ENCODE data around the gene CCDC57.

DNA sequence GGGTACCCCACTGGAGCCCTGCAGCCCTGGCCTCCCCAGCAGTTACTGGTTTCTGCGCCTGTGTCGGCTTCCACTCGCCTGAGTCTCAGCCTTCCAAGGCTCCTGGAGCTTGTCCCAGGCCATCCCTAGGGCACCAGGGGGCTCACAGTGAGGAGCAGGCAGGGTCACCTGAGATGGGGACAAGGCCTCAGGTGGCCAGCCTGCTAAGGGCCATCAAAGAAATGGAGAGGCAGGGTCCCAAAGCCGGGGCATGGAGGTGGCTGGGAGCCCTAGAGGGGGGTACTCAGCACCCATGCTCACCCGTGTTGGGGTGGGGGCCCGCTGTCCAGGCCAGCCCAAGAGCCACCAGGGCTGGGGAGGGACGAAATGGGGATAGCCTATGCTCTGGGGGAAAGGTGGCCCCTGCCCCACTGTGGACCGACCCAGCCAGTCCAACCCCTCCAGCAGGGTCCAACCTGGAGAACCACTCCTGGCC lies 115.9 kb downstream of the CCDC57 start:
- no peak for TF ChIP-seq POLR2A (IDR thresholded peaks at IDR 0.05)
- TF ChIP-seq, protein P1, sequence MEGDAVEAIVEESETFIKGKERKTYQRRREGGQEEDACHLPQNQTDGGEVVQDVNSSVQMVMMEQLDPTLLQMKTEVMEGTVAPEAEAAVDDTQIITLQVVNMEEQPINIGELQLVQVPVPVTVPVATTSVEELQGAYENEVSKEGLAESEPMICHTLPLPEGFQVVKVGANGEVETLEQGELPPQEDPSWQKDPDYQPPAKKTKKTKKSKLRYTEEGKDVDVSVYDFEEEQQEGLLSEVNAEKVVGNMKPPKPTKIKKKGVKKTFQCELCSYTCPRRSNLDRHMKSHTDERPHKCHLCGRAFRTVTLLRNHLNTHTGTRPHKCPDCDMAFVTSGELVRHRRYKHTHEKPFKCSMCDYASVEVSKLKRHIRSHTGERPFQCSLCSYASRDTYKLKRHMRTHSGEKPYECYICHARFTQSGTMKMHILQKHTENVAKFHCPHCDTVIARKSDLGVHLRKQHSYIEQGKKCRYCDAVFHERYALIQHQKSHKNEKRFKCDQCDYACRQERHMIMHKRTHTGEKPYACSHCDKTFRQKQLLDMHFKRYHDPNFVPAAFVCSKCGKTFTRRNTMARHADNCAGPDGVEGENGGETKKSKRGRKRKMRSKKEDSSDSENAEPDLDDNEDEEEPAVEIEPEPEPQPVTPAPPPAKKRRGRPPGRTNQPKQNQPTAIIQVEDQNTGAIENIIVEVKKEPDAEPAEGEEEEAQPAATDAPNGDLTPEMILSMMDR (IDR thresholded peaks at IDR 0.05): no peak

Data from heart left ventricle (tissue), 13 donors.